ENCODE results near the gene SETD2.
"Not testable (repeated sequence)": the region's sequence is repeated elsewhere in the genome, so short reads cannot be mapped to it uniquely, and the experiment has no call there.

SETD2 gene

DNA sequence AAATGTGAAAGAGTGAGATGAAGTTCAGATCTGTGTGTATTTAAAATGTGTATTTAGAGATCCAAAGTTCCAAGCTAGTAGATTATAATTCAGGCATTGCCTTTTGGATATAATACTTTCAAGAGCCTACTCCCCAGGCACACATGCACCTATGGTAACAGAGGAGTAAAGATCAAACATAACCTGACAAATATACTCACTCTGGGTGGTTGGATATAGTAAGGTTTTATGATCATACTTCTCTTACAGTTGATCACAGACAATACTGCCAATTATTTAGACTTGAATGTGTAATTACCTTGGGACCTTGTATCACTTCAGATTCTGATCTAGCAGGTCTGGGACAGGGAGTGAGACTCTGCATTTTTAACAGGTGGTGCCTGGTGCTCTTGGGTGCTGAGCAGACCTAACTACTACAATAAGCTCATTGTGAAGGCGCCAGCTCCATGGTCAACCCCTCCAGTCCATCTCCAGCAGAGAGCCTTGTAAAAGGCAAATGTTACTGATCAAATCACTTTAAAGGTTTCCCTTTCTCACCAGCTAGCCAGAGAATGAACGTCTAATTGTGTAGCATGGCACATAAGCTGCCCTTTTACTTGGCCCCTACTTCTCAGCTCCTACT is 128.9 kb downstream of the SETD2 start:
- no peak for DNase-seq (ENCODE audit: low read depth in 4 of 4, low spot score in 1 of 4)

GRCh38 chr3:47031041-47031440 is 132.9 kb downstream of the SETD2 start:
- not testable (repeated sequence) for DNase-seq (ENCODE audit: low read depth in 4 of 4, low spot score in 1 of 4)

DNA sequence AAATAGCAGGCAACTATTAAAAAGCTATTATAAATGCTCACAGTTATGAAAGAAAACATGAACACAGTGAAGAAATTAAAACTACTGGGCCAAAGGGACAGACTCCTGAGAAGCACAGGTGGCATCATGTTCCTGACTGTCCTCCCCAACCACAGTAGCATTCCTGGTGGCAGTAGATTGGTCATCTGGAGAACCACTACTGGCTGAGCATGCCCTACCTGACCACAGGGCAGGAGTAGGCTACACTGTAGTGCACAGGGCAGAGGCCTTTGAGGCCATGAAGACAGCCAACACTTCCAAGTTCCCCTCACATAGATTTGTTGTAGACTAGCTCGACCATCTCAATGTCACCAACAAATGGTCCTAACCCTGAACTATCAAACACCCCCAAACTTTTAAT is 135.2 kb downstream of the SETD2 start:
- no peak for DNase-seq (ENCODE audit: low read depth in 4 of 4, low spot score in 1 of 4)

DNA sequence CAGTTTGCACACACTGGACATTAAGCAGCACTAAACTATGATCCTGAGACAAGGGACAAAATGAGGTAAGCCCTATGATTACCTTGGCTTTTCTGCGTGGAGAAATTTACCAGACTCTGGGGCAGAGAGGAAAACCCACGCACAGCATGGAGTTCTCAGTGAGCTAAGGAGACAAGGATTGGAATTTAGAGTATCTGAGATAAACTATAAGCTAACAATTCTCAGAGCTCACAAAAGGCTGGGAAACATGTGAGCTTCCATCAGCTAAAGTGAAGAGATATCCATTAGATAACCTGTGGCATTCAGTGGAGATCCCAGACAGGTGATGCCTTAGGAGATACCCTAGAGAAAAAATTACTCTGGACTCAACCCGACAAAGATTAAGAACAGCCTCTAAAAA is 135.8 kb downstream of the SETD2 start:
- DNase-seq (ENCODE audit: low read depth in 4 of 4, low spot score in 1 of 4): no peak

- not testable (repeated sequence) for DNase-seq (ENCODE audit: low read depth in 4 of 4, low spot score in 1 of 4)
Measured at GRCh38 chr3:47026432-47026831, 137.5 kb downstream of the SETD2 start.

DNA sequence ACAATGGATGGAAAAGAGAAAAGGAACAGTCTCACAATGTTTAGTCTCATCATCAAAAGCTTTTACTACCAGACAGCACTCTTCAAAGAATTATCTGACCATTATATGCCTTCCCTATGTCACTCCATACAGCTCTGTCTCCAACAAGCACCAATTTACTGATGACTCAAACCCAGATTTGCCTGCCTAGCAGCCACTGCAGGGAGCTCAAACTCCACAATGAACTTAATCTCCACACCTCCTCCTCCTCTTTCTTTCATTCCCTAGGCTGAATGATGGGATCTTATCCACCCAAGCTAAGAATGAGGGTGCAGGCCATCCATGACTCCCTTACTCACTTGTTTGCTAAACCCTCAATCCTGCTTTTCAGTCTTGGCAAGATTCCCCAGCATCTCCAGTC is 139.0 kb downstream of the SETD2 start:
- no peak for DNase-seq (ENCODE audit: low read depth in 4 of 4, low spot score in 1 of 4)

DNA sequence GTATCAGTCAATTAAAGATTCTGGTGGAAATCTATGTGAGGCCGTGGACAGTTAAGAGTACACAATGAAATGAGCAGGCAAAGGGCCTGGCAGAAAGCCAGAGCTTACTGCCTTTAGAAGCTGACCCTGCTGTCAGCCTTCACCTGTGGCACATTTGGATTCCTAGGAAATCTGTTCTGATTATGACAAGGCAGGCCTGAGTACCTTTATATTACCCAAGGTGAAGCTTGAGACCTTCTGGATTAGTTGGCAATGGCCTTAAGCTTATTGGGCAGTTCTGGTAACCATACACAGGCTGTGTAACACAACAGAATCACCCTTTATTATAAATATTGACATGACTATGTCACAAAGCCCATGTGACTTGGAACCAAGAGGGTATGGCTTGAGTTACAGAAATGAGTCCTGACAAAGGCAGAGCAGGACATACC is 141.3 kb downstream of the SETD2 start:
- no peak for DNase-seq (ENCODE audit: low read depth in 4 of 4, low spot score in 1 of 4)

GRCh38 chr3:47020311-47020710 is 143.6 kb downstream of the SETD2 start:
- DNase-seq (ENCODE audit: low read depth in 4 of 4, low spot score in 1 of 4): no peak

DNA sequence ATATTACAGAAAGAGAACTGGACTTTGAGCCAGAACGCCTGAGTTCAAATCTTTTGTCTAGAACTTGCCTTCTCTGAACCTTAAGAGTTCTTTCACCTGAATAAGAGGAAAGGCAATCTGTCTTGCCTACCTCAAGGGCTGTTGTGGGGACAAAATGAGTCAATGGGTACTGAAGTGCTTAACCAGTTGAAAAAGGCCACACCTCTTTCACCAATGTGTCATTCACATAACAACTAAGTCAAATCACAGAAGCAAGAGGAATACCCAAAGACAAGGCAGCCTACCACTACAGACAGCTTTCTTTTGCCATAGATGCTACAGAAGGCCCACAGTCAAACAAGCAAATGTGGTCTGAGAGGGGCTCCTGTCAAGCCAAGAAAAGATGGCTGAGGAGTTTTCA is 144.7 kb downstream of the SETD2 start:
- no peak for DNase-seq (ENCODE audit: low read depth in 4 of 4, low spot score in 1 of 4)

DNA sequence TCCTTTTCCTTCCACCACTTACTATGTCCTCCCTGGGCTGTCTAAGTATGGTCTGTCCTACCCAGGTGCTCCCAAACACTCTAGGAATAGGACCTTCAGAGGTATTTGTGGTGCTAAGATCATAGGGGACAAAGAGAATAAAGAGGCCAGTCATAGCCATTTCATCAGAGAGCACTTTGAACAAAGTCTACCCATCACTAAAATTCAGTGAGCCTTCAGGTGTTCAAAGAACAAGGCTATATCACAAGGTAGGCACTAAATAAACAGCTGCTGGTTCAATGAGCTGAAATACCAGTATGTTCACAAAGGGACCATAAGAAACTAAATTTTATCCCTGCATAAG is 145.7 kb downstream of the SETD2 start:
- no peak for DNase-seq (ENCODE audit: low read depth in 4 of 4, low spot score in 1 of 4)

DNA sequence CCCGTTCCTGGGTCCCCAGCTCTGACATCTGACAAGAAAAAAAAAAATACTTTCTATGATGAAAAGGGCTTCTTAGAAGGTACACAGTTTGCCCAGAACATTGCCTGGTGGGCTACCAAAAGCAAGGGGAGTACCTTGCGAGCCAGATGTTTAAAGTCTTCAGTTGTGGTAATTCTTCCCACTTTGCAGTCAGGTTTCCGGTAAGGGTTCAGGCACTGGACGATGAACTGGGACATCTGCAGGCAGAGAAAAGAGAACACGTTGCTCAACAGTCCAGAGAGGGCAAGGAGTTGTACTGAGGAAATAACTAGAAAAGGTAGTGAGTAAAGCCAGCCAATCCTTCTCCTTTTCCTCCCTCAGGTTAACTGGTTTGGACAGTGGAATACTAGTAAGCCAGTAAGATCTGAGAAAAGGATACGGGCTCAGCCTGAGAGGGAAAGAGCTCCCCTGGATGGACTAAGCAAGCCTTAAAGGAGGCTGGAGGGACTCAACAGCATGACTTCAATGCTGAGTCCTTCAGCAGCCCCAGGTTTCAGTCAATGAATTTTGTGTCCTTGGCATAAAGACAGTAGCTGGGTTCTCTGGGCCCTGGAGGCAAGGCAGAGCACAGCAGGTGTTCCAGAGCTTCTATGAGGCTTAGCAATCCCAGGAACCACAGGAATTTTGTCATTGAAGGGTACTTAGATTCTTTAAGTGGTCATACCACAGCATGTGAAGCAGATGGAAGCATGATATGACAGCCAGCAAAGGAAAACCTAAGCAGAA is 146.2 kb downstream of the SETD2 start:
- DNase-seq (ENCODE audit: low read depth in 4 of 4, low spot score in 1 of 4): no peak

GRCh38 chr3:47016934-47017435 is 146.9 kb downstream of the SETD2 start:
- no peak for DNase-seq (ENCODE audit: low read depth in 4 of 4, low spot score in 1 of 4)

GRCh38 chr3:47016086-47016933 is 147.6 kb downstream of the SETD2 start:
- DNase-seq (ENCODE audit: low read depth in 4 of 4, low spot score in 1 of 4): no peak

GRCh38 chr3:47015151-47015550 is 148.8 kb downstream of the SETD2 start:
- no peak for DNase-seq (ENCODE audit: low read depth in 4 of 4, low spot score in 1 of 4)

DNA sequence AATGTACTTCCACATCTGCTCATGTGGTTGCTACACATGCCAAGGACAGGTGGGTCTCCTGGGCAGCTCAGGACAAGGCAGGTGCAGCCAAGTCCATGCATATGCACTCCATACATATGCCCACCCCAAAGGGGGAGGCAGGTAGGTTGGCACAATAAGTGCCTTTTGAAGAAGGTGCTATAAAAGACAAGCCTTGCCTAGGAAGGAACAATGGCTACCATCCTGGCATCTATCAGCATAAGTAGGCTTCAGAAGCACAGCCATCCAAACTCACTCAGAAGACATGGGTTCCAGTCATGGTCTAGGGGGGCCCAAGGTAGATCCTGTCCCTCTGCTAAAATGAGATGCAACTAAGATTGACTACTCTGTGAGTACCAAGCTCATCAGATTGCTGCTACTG is 149.9 kb downstream of the SETD2 start:
- no peak for DNase-seq (ENCODE audit: low read depth in 4 of 4, low spot score in 1 of 4)

DNA sequence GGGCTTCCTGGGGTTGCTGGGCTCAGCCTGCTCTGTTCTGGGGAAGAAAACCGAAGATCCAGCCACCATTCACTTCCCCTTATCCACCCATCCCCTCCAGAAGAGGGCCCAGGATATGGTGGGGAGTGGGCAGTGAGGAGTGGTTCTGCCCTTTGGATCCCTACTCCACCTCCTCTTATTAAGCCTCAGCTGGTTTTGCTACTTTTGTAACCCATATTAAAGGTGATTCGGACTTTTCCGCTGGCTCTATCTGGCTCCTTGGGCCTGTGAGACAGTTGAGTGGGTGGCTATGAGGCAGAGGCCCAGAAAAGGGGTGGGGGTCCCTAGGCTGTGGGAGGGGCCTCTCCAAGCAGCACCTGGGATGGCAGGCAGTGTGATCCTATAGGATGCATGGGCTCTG is 150.7 kb downstream of the SETD2 start:
- DNase-seq (ENCODE audit: low read depth in 4 of 4, low spot score in 1 of 4): no peak

DNA sequence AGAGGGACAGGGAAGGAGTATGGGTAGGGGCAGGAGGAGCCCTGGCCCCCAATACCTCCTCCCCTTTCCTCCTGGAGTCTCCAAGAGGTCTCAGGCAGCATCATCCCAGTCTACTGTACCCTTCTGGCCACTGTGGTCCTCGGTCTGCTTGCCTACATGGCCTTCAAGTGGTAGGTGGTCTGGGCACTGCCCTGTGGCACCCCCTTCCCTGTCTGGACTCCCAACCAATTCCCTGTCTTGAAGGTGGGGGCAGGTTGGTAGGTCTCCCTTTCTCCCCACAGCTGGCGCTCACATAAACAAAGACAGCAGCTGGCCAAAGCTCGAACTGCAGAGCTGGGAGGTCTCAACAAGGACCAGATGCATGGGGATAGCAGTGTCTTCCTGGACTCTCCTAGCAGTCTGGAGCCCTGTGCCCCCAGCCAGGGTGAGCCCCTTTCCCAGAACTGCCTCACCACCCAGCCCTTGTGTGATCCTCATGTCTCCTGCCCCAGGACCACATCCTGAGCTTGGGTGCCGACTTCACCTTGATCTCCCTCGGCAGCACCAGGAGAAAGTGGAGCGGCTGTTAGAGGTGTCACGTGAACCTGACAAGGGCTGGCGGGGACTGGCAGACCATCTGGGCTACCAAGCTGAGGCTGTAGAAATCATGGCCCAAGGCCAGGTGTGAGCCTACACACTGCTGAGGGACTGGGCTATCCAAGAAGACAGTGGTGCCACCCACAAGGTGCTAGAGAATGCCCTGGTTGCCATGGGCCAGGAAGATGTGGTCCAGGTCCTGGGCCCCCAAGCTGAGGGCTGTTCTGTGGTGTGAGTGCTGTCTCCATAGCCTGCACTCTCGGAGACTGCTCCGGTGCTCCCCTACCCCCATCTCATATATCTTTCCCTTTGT is 151.3 kb downstream of the SETD2 start:
- no peak for DNase-seq (ENCODE audit: low read depth in 4 of 4, low spot score in 1 of 4)

DNA sequence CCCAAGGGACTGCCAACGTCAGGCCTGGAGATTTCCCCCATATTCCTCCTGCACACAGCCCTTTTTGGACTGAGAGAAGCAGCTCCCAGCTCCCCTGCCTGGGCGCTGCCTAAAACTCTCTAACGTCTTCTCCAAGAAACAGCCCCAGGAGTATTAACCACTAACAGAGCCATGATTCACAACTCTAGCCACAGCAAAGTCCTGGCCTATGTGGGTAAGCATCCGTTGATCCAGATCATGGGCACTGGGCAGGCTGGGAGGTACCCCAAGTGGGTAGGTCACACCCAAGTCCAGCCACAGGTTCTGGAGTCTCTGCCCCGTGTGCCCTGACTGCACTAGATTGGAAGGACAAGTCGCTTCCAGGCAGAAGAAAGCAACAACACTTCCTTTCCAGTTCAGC is 152.5 kb downstream of the SETD2 start:
- no peak for DNase-seq (ENCODE audit: low read depth in 4 of 4, low spot score in 1 of 4)

GRCh38 chr3:47010910-47011309 is 153.0 kb downstream of the SETD2 start:
- no peak for DNase-seq (ENCODE audit: low read depth in 4 of 4, low spot score in 1 of 4)

- no peak for DNase-seq (ENCODE audit: low read depth in 4 of 4, low spot score in 1 of 4)
Measured at GRCh38 chr3:47010111-47010712, 153.7 kb downstream of the SETD2 start.
